Progenitor cell of endocrine pancreas (in vitro differentiated cells): Measurements from ENCODE around the gene TBC1D8. TPM values are rescaled to one million over a fixed set of nuclear protein-coding genes. Genes with fewer than 3 reads are reported as not detected.

Source experiments
- DNase-seq: peaks from one replicate; pipeline ENCODE4 v3.0.0; 2021; ENCODE audit warnings: low spot score; ENCODE audit not compliant: unreplicated experiment
- H3K27ac Mint-ChIP-seq: 2 replicates; pipeline ENCODE4 v1.8.0; 2021; ENCODE audit warnings: mild to moderate bottlenecking, moderate library complexity, mixed read lengths
- H3K27me3 Mint-ChIP-seq: 2 replicates; pipeline ENCODE4 v1.8.0; 2021; ENCODE audit warnings: mixed read lengths
- H3K36me3 Mint-ChIP-seq: 2 replicates; pipeline ENCODE4 v1.8.0; 2022; ENCODE audit warnings: mixed read lengths; ENCODE audit not compliant: insufficient read depth
- H3K4me1 Mint-ChIP-seq: 2 replicates; pipeline ENCODE4 v1.8.0; 2021; ENCODE audit warnings: low read depth, mixed read lengths
- H3K4me3 Mint-ChIP-seq: 2 replicates; pipeline ENCODE4 v1.8.0; 2021; ENCODE audit warnings: low read depth, mild to moderate bottlenecking, moderate library complexity, mixed read lengths
- H3K9me3 Mint-ChIP-seq: 2 replicates; pipeline ENCODE4 v1.8.0; 2021; ENCODE audit warnings: low read depth, mixed read lengths
- total RNA-seq: library from RNA; stranded (reverse); gene quantifications from 2 replicates; pipeline ENCODE4 v1.2.1, GENCODE V29; 2021
- TF ChIP-seq, protein P1 (sequence below): fragments of 200-600 bp; sonication (generic); IDR thresholded peaks from one replicate; pipeline ENCODE4 v1.5.0; 2021; ENCODE audit warnings: antibody characterized with exemption, mild to moderate bottlenecking; ENCODE audit not compliant: unreplicated experiment

The TBC1D8 gene
- total RNA-seq, 1 donor from 2014 or later, result 34.8 TPM

GRCh38 chr2:101040761-101041160, 110.4 kb downstream of the TBC1D8 start:
- TF ChIP-seq, protein P1, sequence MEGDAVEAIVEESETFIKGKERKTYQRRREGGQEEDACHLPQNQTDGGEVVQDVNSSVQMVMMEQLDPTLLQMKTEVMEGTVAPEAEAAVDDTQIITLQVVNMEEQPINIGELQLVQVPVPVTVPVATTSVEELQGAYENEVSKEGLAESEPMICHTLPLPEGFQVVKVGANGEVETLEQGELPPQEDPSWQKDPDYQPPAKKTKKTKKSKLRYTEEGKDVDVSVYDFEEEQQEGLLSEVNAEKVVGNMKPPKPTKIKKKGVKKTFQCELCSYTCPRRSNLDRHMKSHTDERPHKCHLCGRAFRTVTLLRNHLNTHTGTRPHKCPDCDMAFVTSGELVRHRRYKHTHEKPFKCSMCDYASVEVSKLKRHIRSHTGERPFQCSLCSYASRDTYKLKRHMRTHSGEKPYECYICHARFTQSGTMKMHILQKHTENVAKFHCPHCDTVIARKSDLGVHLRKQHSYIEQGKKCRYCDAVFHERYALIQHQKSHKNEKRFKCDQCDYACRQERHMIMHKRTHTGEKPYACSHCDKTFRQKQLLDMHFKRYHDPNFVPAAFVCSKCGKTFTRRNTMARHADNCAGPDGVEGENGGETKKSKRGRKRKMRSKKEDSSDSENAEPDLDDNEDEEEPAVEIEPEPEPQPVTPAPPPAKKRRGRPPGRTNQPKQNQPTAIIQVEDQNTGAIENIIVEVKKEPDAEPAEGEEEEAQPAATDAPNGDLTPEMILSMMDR, result no peak
- Mint-ChIP-seq H3K27me3 (no peaks in the 10 kb centered on the region), H3K36me3 (peaks cover 22% of the 10 kb centered on the region), H3K4me1 (no peaks in the 10 kb centered on the region), H3K27ac (no peak overlapping the region), H3K9me3 (no peaks in the 10 kb centered on the region), H3K4me3 (no peak overlapping the region)
- DNase-seq, result no peak

GRCh38 chr2:101040072-101040471, 111.1 kb downstream of the TBC1D8 start:
- Mint-ChIP-seq H3K27me3 (no peaks in the 10 kb centered on the region), H3K36me3 (peaks cover 22% of the 10 kb centered on the region), H3K4me1 (no peaks in the 10 kb centered on the region), H3K27ac (no peak overlapping the region), H3K9me3 (no peaks in the 10 kb centered on the region), H3K4me3 (no peak overlapping the region)
- no peak for DNase-seq
- TF ChIP-seq, protein P1, result no peak

GRCh38 chr2:101038455-101039255, 112.5 kb downstream of the TBC1D8 start:
- H3K36me3 Mint-ChIP-seq, result peaks cover 25% of the 10 kb centered on the region
- H3K4me3 Mint-ChIP-seq, result no peak overlapping the region
- H3K9me3 Mint-ChIP-seq, result no peaks in the 10 kb centered on the region
- peak overlapping the region; percentile 74 for H3K27ac Mint-ChIP-seq
- TF ChIP-seq, protein P1, result peak; percentile 47
- no peaks in the 10 kb centered on the region for H3K4me1 Mint-ChIP-seq
- DNase-seq, result no peak
- H3K27me3 Mint-ChIP-seq, result no peaks in the 10 kb centered on the region

- no peaks in the 10 kb centered on the region for H3K27me3 Mint-ChIP-seq
- H3K4me3 Mint-ChIP-seq, result no peak overlapping the region
- H3K9me3 Mint-ChIP-seq, result no peaks in the 10 kb centered on the region
- H3K4me1 Mint-ChIP-seq, result no peaks in the 10 kb centered on the region
- no peak for DNase-seq
- H3K36me3 Mint-ChIP-seq, result peaks cover 29% of the 10 kb centered on the region
- no peak overlapping the region for H3K27ac Mint-ChIP-seq
- TF ChIP-seq, protein P1, result no peak
Observed at GRCh38 chr2:101037161-101037755, 113.9 kb downstream of the TBC1D8 start.

DNA sequence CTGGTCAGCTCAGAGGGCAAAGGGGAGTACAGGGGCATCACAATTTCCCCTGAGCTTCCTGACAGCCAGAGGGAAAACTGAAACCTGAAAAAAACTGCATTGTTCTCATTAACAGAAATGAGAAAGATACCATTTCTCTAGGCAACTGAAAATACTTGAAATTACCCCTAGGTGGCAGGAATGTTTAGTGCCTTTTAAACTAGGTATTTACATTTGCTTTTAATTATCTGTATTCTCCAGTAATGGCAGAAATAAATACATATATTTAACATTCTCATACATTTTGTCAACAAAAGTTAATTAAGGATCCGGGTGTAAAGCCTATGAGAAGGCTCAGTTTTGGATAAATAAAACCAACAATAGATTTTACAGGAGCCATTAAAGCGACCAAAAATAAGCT, 114.6 kb downstream of the TBC1D8 start:
- Mint-ChIP-seq H3K4me3 (no peak overlapping the region), H3K9me3 (no peaks in the 10 kb centered on the region), H3K36me3 (peaks cover 34% of the 10 kb centered on the region), H3K27ac (no peak overlapping the region), H3K4me1 (no peaks in the 10 kb centered on the region), H3K27me3 (no peaks in the 10 kb centered on the region)
- TF ChIP-seq, protein P1, result peak; percentile 63
- no peak for DNase-seq
